Measurements from ENCODE around the gene MEF2B.
"Not testable (repeated sequence)": the region's sequence is repeated elsewhere in the genome, so short reads cannot be mapped to it uniquely, and the experiment has no call there.

Gene MEF2B

DNA sequence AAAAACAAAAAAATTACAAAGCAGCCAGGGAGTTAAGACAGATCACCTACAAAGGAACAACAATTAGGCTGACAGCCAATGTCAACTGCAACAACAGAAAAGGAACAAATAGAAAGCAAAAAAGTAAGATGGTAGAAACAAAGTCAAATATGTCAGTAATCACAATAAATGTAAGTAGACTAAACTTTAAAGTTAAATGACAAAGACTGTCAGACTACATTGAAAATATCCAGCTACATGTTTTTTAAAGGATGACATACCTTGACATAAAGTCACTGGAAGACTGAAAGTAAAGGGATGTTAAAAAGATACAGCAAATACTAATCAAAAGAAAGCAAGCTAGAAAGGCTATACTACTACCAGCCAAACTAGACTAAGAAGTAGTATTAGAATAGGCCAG, 46.7 kb downstream of the MEF2B start:
- no peak for DNase-seq

DNA sequence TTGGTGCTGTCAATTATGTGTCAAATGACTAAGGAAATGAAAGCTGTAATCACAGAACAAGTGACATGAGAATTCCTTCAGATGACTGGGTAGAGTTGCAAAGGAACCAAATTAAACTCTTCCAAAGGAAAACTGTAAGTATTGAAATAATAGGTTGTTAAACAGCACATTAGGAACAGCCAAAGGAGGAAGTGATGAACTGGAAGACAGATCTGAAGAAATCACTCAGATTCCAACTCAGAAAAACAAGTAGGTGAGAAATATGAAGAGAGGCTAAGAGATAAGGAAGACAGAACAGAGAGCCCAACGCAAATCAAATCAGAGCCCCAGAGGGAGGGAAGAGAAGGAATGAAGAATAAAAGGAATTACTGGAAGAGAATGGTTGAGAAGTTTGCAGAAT, 47.2 kb downstream of the MEF2B start:
- no peak for DNase-seq

DNA sequence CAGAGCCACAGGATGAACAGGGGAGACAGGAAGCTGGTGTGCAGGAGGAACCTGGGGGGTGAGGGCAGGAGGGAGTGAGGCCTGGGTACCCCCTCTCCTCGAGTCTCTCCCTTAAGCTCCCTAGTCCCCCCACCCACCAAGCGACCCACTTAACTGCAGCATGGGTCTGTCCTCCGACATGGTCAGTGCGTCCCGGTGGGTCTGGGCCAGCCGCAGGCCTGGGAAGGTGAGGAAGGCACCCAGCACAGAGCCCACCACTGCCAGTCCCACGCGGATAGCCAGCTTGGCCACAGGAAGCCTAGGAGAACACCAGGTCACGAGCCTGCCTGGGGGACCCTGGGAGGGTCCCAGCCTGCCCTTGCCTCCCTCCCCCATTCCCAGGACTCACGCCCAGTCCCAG, 48.7 kb downstream of the MEF2B start:
- DNase-seq = no peak

DNA sequence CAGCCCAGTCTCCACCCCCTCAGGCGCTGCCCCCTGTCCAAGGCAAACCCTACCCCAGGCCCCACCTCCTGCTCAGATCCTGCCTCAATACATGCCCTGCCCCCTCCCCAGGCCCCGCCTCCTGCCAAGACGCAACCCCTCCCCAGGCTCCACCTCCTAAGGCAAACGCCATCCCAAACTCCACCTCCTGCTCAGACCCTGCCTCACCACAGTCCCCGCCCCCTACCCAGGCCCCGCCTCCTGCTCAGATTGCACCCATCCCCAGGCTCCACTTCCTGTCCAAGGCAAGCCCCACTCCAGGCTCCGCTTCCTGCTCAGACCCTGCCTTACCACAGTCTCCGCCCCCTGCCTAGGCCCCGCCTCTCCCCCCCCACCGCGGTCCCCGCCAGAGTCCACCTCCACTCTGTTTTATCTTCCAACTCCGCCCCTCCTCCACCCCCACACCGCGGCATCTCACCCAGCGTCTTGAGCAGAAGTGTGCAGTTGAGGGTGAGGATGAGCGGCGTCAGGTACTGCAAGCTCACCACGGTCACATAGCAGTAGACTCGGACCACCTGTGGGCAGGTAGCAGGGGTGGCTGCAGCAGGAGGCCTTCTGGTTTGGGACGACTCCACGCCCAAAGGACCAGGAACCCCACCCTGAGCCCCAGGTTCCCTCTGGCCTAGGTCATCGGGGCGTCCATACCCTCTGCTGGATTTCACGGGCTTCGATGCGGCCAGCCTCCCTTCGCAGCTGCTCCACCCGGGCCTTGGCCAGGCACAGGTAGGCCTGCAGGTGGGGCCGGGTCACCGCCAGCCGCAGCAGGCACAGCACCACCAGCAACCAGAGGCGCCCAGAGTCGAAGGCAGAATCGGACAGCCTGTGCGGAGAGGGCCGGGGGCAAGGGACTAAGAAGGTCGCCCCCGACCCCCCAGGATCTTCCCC, 49.5 kb downstream of the MEF2B start:
- no peak for DNase-seq

DNA sequence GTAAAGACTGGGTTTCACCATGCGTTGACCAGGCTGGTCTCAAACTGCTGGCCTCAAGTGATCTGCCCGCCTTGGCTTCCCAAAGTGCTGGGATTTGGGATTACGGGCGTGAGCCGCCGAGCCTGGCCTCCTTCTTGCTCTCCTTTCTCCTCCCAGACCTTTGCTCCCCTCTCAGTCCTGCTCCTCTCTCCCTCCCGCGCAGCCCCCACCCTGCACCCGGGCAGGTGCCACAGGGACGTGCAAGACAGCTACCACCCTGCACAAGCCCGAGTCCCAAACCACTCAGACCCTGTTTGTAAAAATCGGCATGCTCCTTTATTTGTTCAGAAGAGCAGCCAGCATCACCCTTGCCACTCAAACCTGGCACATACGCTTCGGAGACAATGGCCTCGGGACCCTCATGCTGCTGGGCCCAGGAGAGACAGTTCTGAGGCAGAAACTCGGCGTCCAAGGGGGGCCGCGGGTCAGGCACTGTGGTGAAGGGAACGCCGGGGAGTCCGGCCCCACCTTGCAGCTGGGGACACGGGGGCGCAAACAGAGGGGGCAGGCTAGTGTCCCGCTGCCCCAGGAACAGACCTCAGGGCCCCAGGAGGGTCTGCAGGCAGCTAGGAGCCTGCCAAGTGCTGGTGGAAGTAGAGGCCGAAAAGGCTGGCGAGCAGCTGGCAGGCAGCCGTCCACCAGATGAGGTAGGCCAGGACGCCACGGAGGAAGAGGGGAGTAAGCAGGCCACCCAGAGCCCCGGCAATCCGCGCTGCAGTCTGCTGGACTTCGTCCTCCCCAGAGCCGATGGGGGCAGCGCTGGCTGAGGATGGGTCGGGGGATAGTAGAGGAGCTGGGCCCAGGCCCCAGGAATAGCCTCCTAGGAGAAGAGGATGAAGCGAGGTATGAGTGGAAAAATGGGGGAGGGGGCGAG, 50.5 kb downstream of the MEF2B start:
- DNase-seq = no peak

DNA sequence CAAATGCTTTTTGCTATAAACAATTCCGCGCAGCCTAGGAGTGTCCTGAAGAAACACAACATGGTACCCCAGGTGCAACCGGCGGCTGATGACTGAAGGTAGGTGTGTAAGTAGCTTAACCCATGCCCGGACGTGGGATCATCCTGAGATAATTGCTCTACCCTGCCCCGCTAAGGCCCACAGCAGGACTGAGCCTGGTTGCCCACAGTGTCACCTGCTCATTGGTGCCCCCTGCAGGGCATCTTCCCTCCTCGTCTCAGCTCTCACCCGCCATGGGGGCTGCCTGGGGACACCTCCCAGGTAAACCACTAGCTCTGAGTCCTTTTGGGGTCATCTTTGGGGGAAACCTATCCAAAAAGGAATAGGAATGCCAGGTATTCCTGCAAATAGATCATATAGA, 54.1 kb downstream of the MEF2B start:
- no peak for DNase-seq

DNA sequence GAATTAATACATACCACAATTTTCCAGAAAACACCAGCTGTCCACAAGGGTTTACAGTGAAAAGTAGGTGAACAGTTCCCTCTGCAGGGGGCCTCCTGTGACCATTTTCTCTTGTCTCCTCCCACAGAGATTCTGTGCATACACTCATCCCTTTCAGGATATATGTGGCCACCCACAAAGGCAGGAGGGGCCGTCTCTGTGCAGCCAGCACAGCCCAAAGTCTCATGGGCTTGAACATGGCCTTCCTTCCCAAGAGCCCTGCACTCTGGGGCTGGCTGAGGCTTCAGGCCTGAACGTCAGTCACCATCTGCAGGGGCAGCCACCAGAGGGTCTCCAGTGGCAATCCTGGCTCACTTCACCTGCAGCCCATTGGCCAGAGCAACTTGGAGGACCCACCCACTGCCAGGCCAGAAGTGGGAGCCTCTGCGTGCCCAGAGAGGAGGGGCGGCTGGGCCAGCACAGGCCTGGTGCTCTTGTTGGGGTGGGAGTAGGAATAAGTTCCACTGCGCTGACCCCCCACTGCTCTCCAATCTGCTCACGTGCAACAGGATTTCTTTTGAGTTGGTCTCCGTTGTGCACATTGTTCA, 56.9 kb downstream of the MEF2B start:
- DNase-seq = peak; percentile 49

DNA sequence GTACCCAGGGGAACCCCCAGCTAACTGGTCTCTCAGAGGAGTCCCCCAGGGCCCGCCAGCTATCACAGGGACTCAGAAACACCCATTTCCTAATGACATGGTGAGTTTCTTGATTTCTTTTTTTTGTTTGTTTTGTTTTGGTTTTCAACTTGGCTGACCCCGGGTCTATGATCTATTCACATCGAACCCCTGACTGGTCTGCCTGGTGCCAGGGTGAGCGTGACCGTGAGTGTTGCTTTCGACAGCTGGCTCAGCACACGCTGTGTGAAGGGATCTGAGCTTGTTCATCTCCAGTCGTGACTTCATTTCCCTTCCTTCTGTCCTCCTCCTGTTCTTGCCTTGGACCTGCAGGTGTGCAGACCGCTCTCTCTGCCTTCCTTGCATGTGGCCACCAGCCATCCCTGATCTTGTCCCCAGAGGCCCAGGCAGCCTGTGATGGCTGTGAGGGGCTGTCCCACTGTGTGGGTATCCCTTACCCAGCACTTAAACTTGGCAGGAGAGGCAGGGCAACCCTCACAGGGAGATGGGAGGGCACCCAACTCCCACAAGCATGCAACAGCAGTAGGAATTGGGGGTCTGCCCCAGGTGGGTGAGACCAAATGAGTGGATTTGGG, 58.0 kb downstream of the MEF2B start:
- no peak for DNase-seq

DNA sequence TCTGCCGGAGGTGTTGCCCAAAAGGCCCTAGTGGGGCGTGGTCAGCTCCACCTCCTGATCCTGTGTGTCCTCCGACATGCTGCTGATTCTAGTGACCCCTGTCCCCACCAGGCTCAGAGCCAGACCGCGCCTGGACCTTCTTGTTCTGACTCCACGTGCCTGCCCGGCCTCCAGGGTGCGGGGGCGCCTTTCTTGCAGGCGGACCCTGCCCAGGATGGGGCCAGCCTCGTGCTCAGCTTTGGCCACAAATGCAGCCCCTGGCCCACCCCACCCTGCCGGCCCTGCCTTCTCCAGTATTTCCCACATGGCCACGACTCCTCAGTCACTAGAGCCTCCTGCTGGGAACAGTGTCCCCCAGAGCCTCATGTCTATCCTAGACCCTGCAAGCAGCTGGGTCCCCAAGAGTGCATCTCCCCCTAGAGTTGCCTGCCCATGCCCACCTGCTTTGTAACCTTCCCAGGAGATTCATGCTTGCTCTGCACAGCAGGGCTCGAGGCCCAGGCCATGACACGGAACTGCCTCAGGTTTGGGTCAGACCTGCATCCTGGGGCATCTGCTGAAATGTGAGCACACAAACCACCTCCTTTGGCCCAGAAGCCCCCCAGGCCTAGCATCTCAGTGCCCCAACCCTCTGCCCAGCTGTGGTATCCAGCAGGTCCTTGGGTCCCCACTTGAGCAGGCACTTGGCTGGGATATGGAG, 58.8 kb downstream of the MEF2B start:
- no peak for DNase-seq

DNA sequence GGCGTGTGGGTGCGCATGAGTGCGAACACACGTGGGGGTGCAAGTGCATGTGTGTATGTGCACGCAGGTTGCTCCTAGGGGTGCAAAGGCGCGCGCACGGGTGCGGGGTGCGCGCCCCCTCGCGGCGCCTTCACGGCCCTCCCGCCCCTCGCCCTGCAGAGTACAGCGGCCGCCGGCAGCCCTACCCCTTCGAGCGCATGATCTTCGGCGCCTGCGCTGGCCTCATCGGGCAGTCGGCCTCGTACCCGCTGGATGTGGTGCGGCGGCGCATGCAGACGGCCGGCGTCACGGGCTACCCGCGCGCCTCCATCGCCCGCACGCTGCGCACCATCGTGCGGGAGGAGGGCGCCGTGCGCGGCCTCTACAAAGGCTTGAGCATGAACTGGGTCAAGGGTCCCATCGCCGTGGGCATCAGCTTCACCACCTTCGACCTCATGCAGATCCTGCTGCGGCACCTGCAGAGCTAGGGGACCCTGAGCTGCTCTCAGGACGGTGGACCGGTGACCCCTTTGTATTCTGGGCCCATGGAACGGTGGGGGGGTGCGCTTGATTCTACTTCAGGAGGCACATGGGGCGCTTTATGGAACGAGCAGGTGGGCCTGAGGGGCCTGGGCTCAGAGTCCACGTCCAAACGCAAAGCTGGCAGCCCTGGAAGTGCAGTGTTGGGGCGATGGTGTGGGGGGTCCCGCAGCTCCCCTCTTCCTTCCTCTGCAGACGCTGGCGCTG, 59.5 kb downstream of the MEF2B start:
- DNase-seq = peak; percentile 72

DNA sequence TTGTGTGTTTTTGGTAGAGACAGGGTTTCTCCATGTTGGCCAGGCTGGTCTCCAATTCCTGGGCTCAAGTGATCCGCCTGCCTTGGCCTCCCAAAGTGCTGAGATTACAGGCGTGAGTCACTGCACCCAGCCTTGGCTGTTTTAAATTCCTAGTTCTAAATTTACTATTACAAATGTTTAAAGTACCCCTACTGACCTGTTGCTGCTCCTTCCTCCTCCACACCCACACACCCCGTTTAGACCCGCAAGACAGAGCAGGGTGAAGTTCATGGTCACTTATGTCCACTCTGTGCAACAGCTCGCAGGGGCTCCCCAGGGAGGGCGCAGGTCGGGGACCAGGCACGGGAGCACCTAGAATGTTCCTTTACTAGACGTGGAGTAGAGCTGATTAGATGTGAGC, 60.5 kb downstream of the MEF2B start:
- DNase-seq = no peak

DNA sequence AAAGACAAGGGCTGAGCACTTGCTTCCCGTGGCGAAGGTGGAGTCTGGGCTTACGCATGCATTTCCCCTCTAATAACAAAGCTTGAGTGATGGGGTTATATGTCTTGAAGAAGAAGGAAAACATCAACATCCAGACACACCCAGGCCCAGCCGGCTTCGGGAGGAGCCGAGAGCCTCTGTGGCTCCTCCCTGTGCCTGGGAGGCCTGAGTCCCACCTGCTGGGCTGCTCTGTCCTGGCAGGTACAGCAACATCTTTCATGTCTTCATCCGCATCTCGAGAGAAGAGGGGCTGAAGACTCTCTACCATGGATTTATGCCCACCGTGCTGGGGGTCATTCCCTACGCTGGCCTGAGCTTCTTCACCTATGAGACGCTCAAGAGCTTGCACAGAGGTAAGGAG, 62.4 kb downstream of the MEF2B start:
- DNase-seq = no peak

DNA sequence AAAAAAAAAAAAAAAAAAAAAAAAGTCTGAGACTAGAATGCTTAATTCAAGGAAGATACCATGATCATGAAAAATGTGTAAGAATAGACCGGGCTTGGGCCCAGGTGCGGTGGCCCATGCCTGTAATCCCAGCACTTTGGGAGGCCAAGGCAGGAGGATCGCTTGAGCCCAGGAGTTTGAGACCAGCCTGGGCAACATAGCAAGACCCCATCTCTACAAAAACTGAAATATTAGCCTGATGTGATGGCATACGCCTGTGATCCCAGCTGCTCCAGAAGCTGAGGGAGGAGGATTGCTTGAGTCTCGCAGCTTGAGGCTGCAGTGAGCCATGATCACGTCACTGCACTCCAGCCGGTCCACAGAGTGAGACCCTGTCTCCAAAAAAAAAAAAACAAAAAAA, 63.1 kb downstream of the MEF2B start:
- DNase-seq = not testable (repeated sequence)

DNA sequence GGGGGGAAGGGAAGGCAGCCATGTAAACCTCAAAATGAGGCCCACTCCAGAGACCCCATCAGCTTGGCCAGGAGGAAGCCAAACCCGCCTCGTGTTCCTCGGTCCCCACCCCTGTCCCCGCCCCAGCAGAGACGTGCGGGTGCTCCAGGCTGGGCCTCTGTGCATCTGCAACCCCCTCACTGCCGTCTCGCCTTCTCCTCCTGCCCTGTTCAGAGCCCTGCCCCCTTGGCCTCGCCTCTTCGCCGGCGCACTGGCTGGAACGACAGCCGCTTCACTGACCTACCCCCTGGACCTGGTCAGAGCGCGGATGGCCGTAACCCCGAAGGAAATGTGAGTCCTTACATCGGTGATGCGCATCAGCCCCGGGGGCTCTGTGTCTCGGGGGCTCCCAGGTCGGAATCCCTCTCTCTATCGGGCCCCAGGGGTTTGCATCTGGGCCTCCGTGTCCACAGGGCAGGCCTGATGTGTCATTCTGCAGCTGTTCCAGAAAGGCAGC, 64.0 kb downstream of the MEF2B start:
- no peak for DNase-seq

DNA sequence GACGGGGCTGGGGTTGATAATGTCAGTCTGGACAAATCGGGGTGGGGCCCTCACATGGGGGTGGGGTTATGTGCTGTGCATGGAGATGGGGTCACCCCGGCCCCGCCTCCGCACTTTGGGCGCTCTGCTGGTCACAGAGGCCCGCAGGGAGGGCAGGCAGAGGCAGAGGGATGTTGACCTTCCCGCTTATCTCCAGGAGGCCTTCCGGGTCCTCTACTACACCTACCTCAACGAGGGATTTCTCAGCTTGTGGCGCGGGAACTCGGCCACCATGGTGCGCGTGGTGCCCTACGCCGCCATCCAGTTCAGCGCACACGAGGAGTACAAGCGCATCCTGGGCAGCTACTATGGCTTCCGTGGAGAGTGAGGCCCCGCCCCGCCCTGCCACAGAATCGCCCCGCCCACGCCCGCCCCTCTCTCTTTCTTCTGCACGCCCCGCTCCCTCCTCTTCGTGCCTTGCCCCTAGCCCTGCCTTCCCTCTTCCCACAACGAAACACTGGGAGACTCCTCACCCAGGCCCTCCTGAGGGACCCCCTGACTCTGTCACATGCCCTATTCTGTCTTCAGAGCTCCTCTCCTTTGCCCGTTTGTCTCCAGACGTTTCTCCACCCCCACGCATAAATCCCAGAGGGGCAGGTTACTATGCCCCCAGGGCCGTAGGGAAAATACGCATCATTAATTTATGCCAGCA, 64.6 kb downstream of the MEF2B start:
- DNase-seq = peak; percentile 84

DNA sequence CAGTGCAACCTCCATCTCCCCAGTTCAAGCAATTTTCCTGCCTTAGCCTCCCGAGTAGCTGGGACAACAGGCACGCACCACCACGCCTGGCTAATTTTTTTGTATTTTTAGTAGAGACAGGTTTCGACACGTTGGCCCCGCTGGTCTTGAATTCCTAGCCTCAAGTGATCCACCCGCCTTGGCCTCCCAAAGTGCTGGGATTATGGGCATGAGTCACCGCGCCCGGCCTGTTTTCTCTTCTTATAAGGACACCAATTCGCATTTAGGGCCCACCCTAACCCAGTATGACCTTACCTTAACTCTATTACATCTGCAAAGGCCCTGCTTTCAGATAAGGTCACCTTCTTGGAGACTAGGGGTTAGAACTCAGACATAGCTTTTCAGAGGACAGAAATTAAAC, 66.9 kb downstream of the MEF2B start:
- DNase-seq = no peak

DNA sequence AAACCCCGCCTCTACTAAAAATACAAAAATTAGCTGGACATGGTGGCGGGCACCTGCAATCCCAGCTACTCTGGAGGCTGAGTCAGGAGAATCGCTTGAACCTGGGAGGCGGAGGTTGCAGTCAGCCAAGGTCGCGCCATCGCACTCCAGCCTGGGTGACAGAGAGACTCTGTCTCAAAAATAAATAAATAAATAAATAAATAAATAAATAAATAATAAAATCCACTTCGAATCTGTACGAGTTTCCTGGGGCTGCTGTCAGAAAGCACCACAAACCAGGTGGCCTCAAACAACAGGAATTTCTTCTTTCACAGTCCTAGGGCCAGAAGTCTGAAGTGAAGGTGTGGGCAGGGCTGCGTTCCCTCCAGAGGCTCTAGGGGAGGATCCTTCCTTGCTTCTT, 67.5 kb downstream of the MEF2B start:
- DNase-seq = not testable (repeated sequence)

DNA sequence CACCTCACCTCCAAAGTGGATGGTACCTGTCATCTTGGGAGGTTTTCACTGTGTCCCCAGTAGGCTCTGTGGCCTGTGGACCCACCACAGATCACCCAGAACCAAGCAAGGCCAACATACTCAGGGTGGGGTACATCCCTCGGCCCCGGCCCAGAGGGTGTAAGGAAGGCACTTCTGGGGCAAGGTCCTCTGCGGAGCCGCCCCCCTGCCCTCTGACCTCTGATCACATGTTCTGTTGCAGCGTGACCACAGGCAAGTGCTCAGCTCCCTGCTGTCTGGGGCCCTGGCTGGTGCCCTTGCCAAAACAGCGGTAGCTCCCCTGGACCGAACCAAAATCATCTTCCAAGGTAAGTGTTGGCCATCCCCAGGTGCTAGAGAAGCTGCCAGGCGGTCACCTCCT, 68.5 kb downstream of the MEF2B start:
- DNase-seq = no peak

DNA sequence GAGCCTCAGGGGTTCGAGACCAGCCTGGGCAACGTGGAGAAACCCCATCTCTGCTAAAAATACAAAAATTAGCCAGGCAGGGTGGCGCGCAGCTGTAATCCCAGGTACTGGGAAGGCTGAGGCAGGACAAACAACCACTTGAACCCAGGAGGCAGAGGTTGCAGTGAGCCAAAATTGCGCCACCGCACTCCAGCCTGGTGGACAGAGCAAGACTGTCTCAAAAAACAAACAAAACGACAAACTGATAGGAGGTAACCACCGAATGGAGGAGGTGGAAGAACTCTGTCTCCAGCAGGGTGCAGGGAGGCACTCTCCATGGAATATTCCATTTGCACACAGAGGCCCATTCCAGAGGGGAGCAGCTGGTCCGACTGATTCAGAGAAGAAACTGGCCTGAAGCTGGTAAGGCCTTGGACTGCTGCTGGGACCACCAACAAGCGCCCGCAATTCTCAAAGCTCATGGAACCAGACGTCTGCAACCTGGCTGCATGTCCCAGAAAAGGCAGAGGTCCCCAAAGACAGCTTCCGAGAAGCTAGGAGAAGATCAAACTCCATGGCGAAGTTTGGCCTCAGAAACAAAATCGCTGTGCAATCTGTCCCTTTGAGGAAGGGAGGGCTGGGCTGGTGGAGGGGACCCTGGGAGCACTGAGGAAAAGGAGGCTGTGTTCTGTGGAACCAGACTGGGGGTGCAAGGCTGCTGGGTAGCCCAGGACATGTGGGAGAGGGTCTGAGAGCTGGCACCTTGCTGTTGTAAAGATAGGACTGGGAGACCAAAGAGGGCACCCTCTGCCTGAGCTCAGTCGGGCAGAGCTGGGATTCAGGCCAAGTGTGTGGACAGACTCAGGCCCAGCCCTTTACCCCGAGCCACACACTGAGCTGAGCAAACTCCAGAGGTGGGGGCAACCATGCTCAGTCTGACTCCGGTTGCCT, 71.1 kb downstream of the MEF2B start:
- no peak for DNase-seq

All from right kidney (tissue), 1 donor.